Rectal smooth muscle tissue (tissue), 1 donor: ENCODE measurements around the gene OBP2A.

Experiments
- H3K27ac ChIP-seq: one replicate; pipeline ENCODE4 v1.7.0; 2013; ENCODE audit warnings: low read depth, low read length, inconsistent platforms
- H3K27me3 ChIP-seq: one replicate; pipeline ENCODE4 v1.7.0; 2013; ENCODE audit warnings: low read length; ENCODE audit not compliant: control insufficient read depth, insufficient read depth
- H3K36me3 ChIP-seq: one replicate; pipeline ENCODE4 v1.7.0; 2013; ENCODE audit warnings: low read length; ENCODE audit not compliant: control insufficient read depth, insufficient read depth
- H3K4me1 ChIP-seq: one replicate; pipeline ENCODE4 v1.7.0; 2013; ENCODE audit warnings: low read length; ENCODE audit not compliant: control insufficient read depth, insufficient read depth
- H3K4me3 ChIP-seq: one replicate; pipeline ENCODE4 v1.7.0; 2013; ENCODE audit warnings: low read length
- H3K9ac ChIP-seq: one replicate; pipeline ENCODE4 v1.7.0; 2013; ENCODE audit warnings: low read length

The OBP2A gene

DNA sequence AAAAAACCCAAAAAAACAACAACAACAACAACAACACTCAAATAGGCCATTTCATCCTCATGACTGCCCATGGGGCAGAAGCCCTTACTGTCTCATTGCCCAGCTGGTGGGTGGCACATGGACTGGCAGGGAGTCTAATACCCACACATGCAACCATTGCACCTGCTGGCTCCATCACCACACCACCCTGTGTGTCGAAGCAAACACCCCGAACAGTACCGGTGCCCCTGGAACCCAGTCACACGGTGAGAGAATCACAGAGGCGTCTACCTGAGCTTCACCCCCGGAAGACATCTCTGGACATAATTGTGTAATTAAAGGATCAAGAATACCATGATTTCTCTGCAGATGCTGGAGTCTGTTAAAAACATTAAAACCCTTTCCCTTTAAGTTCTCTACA, 22.1 kb downstream of the OBP2A start:
- Histone ChIP-seq H3K27me3 (peaks cover 5% of the 10 kb centered on the region), H3K27ac (no peak overlapping the region), H3K4me1 (no peaks in the 10 kb centered on the region), H3K4me3 (no peak overlapping the region), H3K9ac (no peak overlapping the region), H3K36me3 (no peaks in the 10 kb centered on the region)

DNA sequence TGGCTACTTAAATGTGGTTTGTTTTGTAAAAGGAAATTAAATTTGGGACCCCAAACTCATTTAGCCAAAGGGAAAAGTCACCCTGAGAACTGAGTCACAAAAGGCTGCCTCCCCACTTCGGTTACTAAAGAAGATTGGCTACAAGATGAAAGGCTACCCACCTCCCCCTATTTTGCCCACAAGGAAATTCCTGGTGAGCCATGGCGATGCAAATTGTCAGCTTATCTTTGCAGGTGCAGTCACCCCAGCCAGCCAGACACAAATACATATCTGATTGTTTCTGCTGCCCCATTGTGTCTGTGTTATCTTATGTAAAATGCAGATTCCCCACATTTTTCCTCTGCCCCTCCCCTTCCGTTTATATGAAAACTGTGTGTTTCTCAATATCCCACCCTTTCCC, 24.5 kb downstream of the OBP2A start:
- no peak overlapping the region for H3K4me3 ChIP-seq
- H3K27me3 ChIP-seq = peaks cover under 1% of the 10 kb centered on the region
- no peaks in the 10 kb centered on the region for H3K4me1 ChIP-seq
- no peak overlapping the region for H3K27ac ChIP-seq
- no peaks in the 10 kb centered on the region for H3K36me3 ChIP-seq
- H3K9ac ChIP-seq = no peak overlapping the region

DNA sequence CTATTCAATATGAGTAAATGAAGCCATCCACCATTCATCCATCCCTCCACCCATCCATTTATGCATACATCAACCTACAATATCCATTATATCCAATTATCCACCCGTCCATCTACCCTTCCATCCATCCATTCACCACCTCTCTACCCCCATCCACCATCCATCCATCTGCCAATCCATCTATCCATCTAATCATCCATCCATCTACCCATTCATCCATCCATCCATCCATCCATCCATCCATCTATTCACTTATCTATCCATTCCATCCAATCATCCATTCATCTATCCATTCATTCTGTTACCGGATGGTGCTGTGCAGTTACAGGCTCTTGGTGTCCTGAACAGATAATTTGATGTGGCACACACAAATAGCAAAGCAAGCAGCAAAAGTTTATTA, 26.3 kb downstream of the OBP2A start:
- H3K4me1 ChIP-seq = no peaks in the 10 kb centered on the region
- H3K4me3 ChIP-seq = no peak overlapping the region
- no peaks in the 10 kb centered on the region for H3K36me3 ChIP-seq
- no peak overlapping the region for H3K27ac ChIP-seq
- H3K27me3 ChIP-seq = no peaks in the 10 kb centered on the region
- no peak overlapping the region for H3K9ac ChIP-seq

DNA sequence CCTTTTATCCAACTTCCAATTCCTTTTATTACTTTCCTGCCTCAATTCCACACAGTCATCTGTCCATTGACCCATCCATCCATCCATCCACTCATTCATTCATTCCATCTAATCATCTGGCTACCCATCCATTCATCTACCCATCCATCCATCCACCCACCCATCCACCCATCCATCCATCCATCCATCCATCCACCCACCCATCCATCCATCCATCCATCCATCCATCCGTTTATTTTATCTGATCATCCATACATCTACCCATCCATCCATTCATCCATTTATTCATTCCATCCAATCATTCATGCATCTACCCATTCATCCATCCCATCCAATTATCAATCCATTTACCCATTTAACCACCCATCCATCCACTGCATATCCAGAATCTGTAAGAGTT, 27.2 kb downstream of the OBP2A start:
- no peaks in the 10 kb centered on the region for H3K36me3 ChIP-seq
- H3K27ac ChIP-seq = no peak overlapping the region
- no peaks in the 10 kb centered on the region for H3K4me1 ChIP-seq
- no peaks in the 10 kb centered on the region for H3K27me3 ChIP-seq
- H3K4me3 ChIP-seq = no peak overlapping the region
- H3K9ac ChIP-seq = no peak overlapping the region

DNA sequence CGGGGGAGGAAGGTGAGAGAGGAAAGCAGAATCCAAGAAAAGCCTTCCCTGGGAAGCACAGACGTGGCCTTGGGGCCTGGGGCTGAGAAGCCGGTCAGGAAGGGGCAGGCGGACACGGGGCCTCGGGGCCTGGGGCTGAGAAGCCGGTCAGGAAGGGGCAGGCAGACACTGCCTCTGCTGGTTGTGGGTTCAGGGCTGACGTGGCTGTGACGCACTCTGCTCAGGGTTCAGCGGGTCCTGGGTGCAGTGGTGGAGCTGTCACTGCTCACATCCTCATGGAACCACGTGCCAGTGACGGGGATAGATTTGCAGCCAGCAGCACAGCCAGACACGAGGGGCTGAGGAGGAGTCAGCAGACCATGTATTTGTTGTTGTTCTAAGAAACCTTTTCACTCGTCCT, 28.4 kb downstream of the OBP2A start:
- Histone ChIP-seq H3K27ac (no peak overlapping the region), H3K4me3 (no peak overlapping the region), H3K9ac (no peak overlapping the region), H3K27me3 (no peaks in the 10 kb centered on the region), H3K4me1 (no peaks in the 10 kb centered on the region), H3K36me3 (no peaks in the 10 kb centered on the region)

DNA sequence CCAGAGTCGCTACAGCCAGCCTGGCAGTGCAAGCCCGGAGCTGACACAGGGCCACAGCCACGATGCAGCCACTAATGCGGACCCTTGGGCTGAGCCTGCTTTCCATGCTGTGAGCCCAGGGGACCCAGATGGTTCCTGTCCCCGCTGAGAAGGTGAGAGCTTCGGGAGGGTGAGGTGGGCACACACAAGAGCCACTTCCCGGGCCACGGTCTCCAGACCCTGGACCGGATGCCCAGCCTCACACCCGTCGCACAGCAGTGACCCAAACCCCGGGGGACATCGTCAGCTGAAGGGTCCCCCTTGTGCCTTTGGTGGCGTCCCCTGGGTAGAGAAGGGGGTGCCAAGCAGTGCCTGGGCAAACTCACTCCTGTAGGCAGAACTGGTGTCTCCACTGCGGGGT, 29.0 kb downstream of the OBP2A start:
- H3K27me3 ChIP-seq = no peaks in the 10 kb centered on the region
- no peak overlapping the region for H3K9ac ChIP-seq
- H3K4me1 ChIP-seq = no peaks in the 10 kb centered on the region
- no peak overlapping the region for H3K4me3 ChIP-seq
- no peak overlapping the region for H3K27ac ChIP-seq
- H3K36me3 ChIP-seq = no peaks in the 10 kb centered on the region

DNA sequence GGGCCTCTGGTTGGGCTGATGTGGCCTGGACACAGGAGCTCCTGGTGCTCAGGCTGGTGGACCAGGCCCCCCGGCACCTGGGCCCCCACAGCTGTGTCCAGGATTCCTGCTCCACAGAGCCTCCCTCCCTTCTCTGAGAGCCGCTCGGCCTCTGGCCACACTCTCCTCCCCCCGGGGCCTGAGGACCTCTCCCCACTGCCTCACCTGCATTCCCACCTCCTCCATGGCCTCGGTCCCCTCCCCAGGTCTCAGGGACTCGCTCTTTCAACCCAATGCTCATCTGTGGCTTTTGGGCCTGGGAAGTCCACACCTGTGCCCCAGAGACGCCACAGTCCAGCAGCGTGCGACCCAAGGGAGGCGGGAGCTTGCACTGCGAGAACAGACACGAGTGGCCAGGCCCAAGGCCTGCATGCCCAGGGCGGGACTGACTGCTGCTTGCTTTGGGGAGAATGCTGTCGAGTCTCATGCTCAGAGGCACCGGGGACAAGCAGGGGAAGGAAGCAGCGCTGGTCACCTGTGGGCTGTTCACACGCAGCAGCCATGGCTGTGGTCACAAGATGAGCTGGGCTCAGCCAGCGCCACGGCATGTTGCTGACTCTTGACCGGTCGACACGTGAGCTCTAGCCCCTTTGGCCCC, 30.2 kb downstream of the OBP2A start:
- H3K36me3 ChIP-seq = no peaks in the 10 kb centered on the region
- no peak overlapping the region for H3K9ac ChIP-seq
- H3K27me3 ChIP-seq = no peaks in the 10 kb centered on the region
- no peak overlapping the region for H3K4me3 ChIP-seq
- no peak overlapping the region for H3K27ac ChIP-seq
- no peaks in the 10 kb centered on the region for H3K4me1 ChIP-seq

DNA sequence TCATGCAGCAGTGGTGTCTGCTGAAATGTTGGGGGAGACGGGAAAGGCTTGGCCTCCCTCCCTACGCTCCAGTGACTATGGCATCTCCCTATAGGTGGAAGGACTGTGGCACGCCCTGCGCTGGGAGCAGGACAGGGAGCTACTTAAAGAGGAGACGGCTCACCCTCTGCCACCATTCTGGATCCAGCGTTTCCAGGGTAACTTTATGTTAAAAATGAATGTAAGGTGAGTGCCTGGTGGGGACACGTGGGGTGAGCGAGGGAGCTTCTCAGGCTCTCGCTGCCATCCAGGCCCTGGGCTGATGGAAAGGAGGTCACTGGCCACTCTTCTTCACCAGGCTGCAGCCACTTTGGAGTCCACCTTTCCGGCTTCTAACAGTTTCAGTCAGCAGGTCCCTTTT, 31.3 kb downstream of the OBP2A start:
- Histone ChIP-seq H3K27ac (no peak overlapping the region), H3K27me3 (no peaks in the 10 kb centered on the region), H3K9ac (no peak overlapping the region), H3K4me1 (no peaks in the 10 kb centered on the region), H3K4me3 (no peak overlapping the region), H3K36me3 (no peaks in the 10 kb centered on the region)

DNA sequence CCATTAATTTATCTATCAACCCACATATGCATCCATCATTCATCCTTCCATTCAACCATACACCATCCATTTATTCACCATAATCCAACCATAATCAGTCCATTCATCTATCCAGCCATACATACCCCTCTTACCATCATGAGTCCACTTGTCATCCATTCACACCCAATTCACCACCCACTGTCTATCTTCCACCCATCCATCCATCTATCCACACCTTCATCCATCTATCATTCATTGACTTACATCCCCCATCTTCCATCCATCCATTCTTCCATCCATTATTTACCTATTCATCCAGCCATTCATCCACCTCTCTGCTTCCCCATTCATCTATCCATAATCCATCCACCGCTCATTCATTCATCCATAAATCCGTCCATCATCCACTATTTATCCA, 33.4 kb downstream of the OBP2A start:
- Histone ChIP-seq H3K27me3 (peaks cover 3% of the 10 kb centered on the region), H3K27ac (no peak overlapping the region), H3K36me3 (no peaks in the 10 kb centered on the region), H3K4me1 (no peaks in the 10 kb centered on the region), H3K4me3 (no peak overlapping the region), H3K9ac (no peak overlapping the region)

DNA sequence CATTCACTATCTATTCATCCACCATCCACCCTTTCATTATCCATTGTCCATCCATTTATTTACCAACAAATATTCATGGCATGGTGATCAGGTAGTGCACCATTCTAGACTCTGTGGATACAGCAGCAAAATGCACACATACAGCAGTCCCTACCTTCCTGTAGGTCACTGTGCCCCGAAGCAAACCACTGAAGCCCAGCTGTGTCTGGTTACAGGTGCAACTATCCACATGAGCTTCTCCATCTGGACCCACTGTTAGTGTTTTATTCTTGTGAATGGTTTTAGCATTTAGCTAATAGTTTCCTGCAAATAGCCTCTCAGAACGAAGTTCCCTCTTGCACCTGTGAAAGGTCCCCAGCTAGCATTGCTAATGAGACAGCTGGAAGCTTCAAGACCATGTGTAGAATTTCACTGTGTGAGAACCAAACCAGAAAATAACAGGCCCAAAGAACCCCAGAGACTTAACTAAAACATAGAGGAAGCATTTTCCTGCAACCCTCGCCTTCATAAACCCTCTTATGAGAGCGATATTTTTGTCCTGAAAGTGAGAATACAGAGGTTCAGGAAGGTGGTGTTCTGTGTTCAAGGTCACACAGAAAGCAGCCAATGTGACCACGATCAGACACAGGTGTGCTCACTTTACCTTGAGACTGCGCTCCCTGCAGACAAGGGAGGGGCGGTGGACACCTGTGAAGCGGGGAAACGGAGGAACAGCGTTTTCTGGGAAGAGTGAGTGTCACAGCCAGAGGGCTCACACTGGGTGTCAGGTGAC, 34.1 kb downstream of the OBP2A start:
- no peaks in the 10 kb centered on the region for H3K36me3 ChIP-seq
- H3K27ac ChIP-seq = no peak overlapping the region
- peaks cover 3% of the 10 kb centered on the region for H3K27me3 ChIP-seq
- no peak overlapping the region for H3K4me3 ChIP-seq
- H3K4me1 ChIP-seq = no peaks in the 10 kb centered on the region
- H3K9ac ChIP-seq = no peak overlapping the region

DNA sequence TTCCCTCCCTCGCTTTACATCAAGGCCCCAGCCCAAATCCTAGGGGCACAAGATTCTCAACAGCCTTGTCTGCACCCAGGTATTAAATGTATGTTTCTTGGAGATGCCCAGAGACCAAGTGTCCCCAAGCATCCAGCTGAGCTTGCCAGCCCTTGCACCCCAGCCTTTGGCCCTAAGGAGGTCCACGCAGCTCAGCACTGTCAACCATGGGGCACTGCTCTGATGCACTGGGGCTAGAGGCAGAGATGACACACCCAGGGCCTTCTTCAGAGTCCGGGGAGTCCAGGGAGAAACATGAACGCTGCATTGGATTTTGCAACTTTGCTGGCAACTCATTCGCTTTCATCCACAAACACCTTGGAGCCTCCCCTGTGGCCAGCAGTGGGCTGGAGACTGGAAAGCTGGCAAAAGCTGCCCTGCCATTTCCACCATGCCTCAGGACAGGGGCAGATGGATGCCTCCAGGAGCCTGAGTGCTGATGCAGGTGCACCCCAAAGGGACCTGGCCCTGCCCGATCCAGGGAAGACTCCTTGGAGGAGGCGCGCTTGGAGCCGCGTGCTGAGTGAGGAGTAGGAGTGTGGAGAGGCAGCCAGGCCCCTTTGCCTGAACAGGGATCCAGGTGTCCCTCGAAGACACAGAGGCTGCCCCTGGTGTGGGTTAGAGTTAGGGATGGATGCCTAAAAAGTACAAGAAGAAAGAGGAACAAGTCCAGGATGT, 34.9 kb downstream of the OBP2A start:
- H3K4me1 ChIP-seq = no peaks in the 10 kb centered on the region
- H3K9ac ChIP-seq = no peak overlapping the region
- H3K27ac ChIP-seq = no peak overlapping the region
- H3K36me3 ChIP-seq = no peaks in the 10 kb centered on the region
- H3K4me3 ChIP-seq = no peak overlapping the region
- H3K27me3 ChIP-seq = peaks cover 3% of the 10 kb centered on the region

DNA sequence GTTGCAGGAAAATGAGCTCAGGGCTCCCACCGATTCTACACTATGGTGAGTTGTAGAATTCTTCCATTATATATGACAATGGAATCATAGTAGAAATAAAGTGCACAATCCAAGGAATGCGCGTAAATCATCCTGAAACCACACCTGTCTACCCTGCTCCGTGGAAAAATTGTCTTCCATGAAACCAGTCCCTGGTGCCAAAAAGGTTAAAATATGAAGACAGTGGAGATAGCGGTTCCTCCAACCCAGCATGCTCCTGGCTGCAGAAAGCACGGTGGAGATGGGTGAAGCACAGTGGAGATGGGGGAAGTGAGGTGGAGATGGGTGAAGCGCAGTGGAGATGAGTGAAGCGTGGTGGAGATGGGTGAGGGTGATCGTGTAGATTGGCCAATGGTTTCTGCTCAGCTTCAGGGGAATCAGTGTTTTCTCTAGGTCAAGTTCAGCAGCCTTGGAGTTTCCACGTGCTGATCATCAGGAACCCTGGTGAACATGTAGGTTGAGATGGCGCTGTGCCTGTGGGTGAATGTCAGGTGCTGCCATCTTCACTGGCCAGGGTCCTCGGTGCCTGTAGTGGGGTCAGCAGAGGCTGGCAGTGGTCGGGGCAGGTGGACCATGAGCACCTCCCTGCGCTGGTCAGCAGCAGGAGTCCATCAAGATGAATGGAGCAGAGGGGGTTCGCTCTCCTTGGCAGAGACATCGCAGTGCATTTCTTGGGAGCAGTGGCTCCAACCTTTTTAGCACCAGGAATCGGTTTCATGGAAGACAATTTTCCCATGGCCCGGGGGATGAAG, 35.9 kb downstream of the OBP2A start:
- H3K27ac ChIP-seq = no peak overlapping the region
- no peaks in the 10 kb centered on the region for H3K36me3 ChIP-seq
- no peaks in the 10 kb centered on the region for H3K4me1 ChIP-seq
- no peak overlapping the region for H3K9ac ChIP-seq
- peaks cover 3% of the 10 kb centered on the region for H3K27me3 ChIP-seq
- H3K4me3 ChIP-seq = no peak overlapping the region
